Panc1 (cell line): ENCODE measurements around the gene PCDH15. TPM values are rescaled to one million over a fixed set of nuclear protein-coding genes. Genes with fewer than 3 reads are reported as not detected.

Source experiments
- ATAC-seq: fragments of 200-7000 bp; cut with Tn5 transposase; 2 replicates; pipeline ENCODE4 v1.9.1; 2020; ENCODE audit warnings: mild to moderate bottlenecking, moderate library complexity
- BruUV-seq: library from RNA; stranded (reverse); fragments of 400-500 nt; replicated peaks from 2 replicates; lab custom pipeline; 2021; lab: Mats Ljungman, UMichigan
- CTCF ChIA-PET: fragments of 300-600 bp; sonication (Branson Sonifier 250); formaldehyde crosslinking; loops from one replicate; lab custom pipeline; 2022; ENCODE audit warnings: antibody characterized with exemption; lab: Charles Lee
- POLR2A ChIA-PET: fragments of 300-600 bp; sonication (Branson Sonifier 250); formaldehyde crosslinking; loops from one replicate; lab custom pipeline; 2022; ENCODE audit warnings: antibody characterized with exemption; lab: Charles Lee
- DNase-seq: peaks from one replicate; pipeline ENCODE4 v3.0.0-alpha.2; 2010; ENCODE audit warnings: low read depth, low spot score
- H3K27ac ChIP-seq: 2 replicates; pipeline ENCODE4 v1.5.1; 2011; ENCODE audit warnings: mild to moderate bottlenecking, low read length, inconsistent platforms
- H3K27me3 ChIP-seq: fragments of 200-500 bp; sonication (Bioruptor generic); 2 replicates; pipeline ENCODE4 v1.6.0; 2014; ENCODE audit warnings: low read length, inconsistent platforms; ENCODE audit not compliant: control insufficient read depth, insufficient read depth
- H3K36me3 ChIP-seq: fragments of 200-500 bp; sonication (Bioruptor generic); 2 replicates; pipeline ENCODE4 v1.5.1; 2014; ENCODE audit warnings: inconsistent platforms, mild to moderate bottlenecking, low read length, moderate library complexity; ENCODE audit not compliant: control insufficient read depth, insufficient read depth
- H3K4me1 ChIP-seq: 2 replicates; pipeline ENCODE4 v1.5.1; 2011; ENCODE audit warnings: inconsistent platforms, mild to moderate bottlenecking, low read length, moderate library complexity; ENCODE audit not compliant: control insufficient read depth, insufficient read depth
- H3K4me3 ChIP-seq, 2 experiments: 2 replicates each; pipeline ENCODE4 v1.5.1; 2011 to 2012; ENCODE audit warnings: low read depth in 2 of 2, low read length in 2 of 2, mild to moderate bottlenecking in 2 of 2, inconsistent platforms in 1 of 2, moderate library complexity in 1 of 2
- H3K9me3 ChIP-seq: fragments of 200-500 bp; sonication (Bioruptor generic); 2 replicates; pipeline ENCODE4 v1.5.1; 2014; ENCODE audit warnings: low read depth, mild to moderate bottlenecking, inconsistent platforms, low read length, moderate library complexity; ENCODE audit not compliant: control insufficient read depth, insufficient read depth
- POLR2AphosphoS5 ChIP-seq: IDR thresholded peaks from 2 replicates; pipeline ENCODE4 v1.6.1; 2012; ENCODE audit warnings: mild to moderate bottlenecking, low read depth, low read length, moderate library complexity
- SIN3A ChIP-seq: IDR thresholded peaks from 2 replicates; pipeline ENCODE4 v1.6.1; 2012; ENCODE audit warnings: low read depth, mild to moderate bottlenecking, low read length, moderate library complexity, borderline replicate concordance; ENCODE audit not compliant: insufficient read depth
- TCF7L2 ChIP-seq: IDR thresholded peaks from 2 replicates; pipeline ENCODE4 v1.6.1; 2011; ENCODE audit warnings: mild to moderate bottlenecking, low read depth, low read length, inconsistent platforms
- in situ Hi-C: cut with HindIII; loops from 2 replicates; pipeline ENCODE4 v1.10.0; 2016; ENCODE audit warnings: low sequenced_read_pairs, low pct_unique_long_range_greater_than_20kb
- intact Hi-C: fragments of 100-400 bp; cut with micrococcal nuclease; formaldehyde crosslinking; loops from one replicate; pipeline ENCODE4 v1.10.0; 2022; ENCODE audit not compliant: unreplicated experiment
- total RNA-seq: library from RNA; stranded (reverse); gene quantifications from one replicate; pipeline ENCODE4 v1.2.1, GENCODE V29; 2021; ENCODE audit not compliant: unreplicated experiment
- TF ChIP-seq, protein P1 (sequence below), 2 experiments: IDR thresholded peaks; 2 replicates each; pipeline ENCODE4 v1.6.1; 2011 to 2012; ENCODE audit warnings: low read depth in 2 of 2, control low read depth in 1 of 2, low read length in 1 of 2, mild to moderate bottlenecking in 1 of 2, moderate library complexity in 1 of 2; ENCODE audit not compliant: insufficient read depth in 1 of 2
- TF ChIP-seq, protein P2 (sequence below): fragments of 450-650 bp; IDR thresholded peaks from 2 replicates; pipeline ENCODE4 v1.5.1; 2017; ENCODE audit warnings: mild to moderate bottlenecking

The PCDH15 gene
- total RNA-seq, 1 experiment from 2014 or later: 0.18 TPM

DNA sequence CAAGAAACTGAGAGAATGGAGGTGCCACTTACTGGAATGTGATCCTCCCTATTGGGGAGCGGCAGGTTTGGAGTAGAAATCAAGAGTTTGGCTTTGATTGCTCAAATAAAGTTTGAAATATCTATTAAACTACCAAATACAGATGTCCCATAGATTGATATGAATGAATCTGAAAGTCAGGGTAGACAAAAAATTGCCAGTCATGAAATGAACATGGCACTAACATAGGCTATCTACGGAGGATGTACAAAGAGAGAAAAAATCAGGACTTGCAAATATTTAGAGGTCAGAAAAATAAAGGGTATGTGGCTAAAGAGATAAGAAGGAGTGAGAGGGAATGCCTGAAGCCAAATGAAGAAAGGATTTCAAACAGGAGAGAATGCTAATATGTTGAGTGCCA lies 119.9 kb downstream of the PCDH15 start:
- no peaks in the 10 kb centered on the region for H3K9me3 ChIP-seq
- H3K36me3 ChIP-seq: no peaks in the 10 kb centered on the region
- no peaks in the 10 kb centered on the region for H3K4me1 ChIP-seq
- in situ Hi-C loops: no loop called here
- no TSS peak for BruUV-seq
- no peaks in the 10 kb centered on the region for H3K27me3 ChIP-seq
- ATAC-seq (no peak), DNase-seq (no peak)
- ChIA-PET CTCF (no interaction called here), POLR2A (no interaction called here)
- no peak overlapping the region for H3K27ac ChIP-seq
- TF ChIP-seq TCF7L2 (no peak), SIN3A (no peak), POLR2AphosphoS5 (no peak)
- TF ChIP-seq, protein P1, sequence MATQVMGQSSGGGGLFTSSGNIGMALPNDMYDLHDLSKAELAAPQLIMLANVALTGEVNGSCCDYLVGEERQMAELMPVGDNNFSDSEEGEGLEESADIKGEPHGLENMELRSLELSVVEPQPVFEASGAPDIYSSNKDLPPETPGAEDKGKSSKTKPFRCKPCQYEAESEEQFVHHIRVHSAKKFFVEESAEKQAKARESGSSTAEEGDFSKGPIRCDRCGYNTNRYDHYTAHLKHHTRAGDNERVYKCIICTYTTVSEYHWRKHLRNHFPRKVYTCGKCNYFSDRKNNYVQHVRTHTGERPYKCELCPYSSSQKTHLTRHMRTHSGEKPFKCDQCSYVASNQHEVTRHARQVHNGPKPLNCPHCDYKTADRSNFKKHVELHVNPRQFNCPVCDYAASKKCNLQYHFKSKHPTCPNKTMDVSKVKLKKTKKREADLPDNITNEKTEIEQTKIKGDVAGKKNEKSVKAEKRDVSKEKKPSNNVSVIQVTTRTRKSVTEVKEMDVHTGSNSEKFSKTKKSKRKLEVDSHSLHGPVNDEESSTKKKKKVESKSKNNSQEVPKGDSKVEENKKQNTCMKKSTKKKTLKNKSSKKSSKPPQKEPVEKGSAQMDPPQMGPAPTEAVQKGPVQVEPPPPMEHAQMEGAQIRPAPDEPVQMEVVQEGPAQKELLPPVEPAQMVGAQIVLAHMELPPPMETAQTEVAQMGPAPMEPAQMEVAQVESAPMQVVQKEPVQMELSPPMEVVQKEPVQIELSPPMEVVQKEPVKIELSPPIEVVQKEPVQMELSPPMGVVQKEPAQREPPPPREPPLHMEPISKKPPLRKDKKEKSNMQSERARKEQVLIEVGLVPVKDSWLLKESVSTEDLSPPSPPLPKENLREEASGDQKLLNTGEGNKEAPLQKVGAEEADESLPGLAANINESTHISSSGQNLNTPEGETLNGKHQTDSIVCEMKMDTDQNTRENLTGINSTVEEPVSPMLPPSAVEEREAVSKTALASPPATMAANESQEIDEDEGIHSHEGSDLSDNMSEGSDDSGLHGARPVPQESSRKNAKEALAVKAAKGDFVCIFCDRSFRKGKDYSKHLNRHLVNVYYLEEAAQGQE (IDR thresholded peaks at IDR 0.05; ENCODE audit: insufficient read depth in 1 of 2, low read depth in 2 of 2, low read length in 1 of 2): no peak
- TF ChIP-seq, protein P2, sequence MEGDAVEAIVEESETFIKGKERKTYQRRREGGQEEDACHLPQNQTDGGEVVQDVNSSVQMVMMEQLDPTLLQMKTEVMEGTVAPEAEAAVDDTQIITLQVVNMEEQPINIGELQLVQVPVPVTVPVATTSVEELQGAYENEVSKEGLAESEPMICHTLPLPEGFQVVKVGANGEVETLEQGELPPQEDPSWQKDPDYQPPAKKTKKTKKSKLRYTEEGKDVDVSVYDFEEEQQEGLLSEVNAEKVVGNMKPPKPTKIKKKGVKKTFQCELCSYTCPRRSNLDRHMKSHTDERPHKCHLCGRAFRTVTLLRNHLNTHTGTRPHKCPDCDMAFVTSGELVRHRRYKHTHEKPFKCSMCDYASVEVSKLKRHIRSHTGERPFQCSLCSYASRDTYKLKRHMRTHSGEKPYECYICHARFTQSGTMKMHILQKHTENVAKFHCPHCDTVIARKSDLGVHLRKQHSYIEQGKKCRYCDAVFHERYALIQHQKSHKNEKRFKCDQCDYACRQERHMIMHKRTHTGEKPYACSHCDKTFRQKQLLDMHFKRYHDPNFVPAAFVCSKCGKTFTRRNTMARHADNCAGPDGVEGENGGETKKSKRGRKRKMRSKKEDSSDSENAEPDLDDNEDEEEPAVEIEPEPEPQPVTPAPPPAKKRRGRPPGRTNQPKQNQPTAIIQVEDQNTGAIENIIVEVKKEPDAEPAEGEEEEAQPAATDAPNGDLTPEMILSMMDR: no peak
- H3K4me3 ChIP-seq: no peak overlapping the region
- intact Hi-C loops: no loop called here

DNA sequence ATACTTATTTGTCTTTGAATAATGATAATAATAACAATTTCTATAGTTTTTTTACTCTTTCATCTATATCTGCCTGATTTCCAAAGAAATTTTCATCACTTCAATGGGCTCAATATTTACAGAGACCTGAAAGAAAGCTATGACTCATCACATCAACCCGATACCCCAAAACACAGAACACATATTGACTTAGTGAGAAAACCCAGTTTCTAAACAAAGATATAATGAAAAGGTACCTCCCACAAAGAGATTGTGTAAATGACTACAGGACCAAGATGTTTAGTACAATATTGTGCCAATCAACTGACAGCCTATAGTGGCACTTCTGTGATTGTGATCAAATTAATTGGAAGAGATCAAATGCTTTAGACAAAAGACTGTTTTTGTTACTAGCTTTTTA lies 133.9 kb downstream of the PCDH15 start:
- no peak for ATAC-seq
- ChIA-PET POLR2A (no interaction called here), CTCF (no interaction called here)
- Histone ChIP-seq H3K27ac (no peak overlapping the region), H3K9me3 (no peaks in the 10 kb centered on the region), H3K27me3 (no peaks in the 10 kb centered on the region), H3K4me3 (no peak overlapping the region), H3K36me3 (no peaks in the 10 kb centered on the region), H3K4me1 (no peaks in the 10 kb centered on the region)
- intact Hi-C loops: no loop called here
- no peak for TF ChIP-seq TCF7L2
- DNase-seq: no peak
- in situ Hi-C loops: no loop called here
- BruUV-seq: no TSS peak

DNA sequence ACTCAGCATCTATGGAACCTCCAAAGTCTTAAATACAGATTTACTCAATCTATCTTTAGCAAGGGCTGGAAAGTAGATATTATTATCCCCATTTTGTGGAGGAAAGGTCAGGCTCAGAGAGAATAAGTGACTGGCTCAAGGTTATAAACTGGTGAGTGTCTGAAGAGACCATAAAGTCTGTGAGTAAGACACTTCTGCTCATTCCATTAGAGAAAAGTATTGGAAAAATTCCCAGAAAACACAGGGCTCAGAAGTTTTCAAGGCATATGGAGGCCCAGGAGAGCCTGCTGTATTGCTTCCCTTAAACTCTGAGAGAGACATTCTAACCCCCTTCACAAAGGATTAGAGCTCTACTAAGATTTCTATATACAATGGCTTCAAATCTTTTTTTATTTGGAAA lies 134.8 kb downstream of the PCDH15 start:
- TF ChIP-seq SIN3A (no peak), TCF7L2 (no peak), POLR2AphosphoS5 (no peak)
- TF ChIP-seq, protein P1 (IDR thresholded peaks at IDR 0.05; ENCODE audit: insufficient read depth in 1 of 2, low read depth in 2 of 2, low read length in 1 of 2): no peak
- TF ChIP-seq, protein P2: no peak
- Histone ChIP-seq H3K4me3 (no peak overlapping the region), H3K36me3 (no peaks in the 10 kb centered on the region), H3K27me3 (no peaks in the 10 kb centered on the region), H3K4me1 (no peaks in the 10 kb centered on the region), H3K27ac (no peak overlapping the region), H3K9me3 (no peaks in the 10 kb centered on the region)
- no TSS peak for BruUV-seq
- intact Hi-C loops: no loop called here
- in situ Hi-C loops: no loop called here
- ChIA-PET CTCF (no interaction called here), POLR2A (no interaction called here)
- ATAC-seq: no peak
- no peak for DNase-seq
